Measurements from ENCODE around the gene EVI2A. TPM values are rescaled to one million over a fixed set of nuclear protein-coding genes. Genes with fewer than 3 reads are reported as not detected.

Gene EVI2A
- total and polyA plus RNA-seq, 2 donors (not counting 1 experiment from before 2014, with no cell fraction given): 0.77 to 22.8 TPM

DNA sequence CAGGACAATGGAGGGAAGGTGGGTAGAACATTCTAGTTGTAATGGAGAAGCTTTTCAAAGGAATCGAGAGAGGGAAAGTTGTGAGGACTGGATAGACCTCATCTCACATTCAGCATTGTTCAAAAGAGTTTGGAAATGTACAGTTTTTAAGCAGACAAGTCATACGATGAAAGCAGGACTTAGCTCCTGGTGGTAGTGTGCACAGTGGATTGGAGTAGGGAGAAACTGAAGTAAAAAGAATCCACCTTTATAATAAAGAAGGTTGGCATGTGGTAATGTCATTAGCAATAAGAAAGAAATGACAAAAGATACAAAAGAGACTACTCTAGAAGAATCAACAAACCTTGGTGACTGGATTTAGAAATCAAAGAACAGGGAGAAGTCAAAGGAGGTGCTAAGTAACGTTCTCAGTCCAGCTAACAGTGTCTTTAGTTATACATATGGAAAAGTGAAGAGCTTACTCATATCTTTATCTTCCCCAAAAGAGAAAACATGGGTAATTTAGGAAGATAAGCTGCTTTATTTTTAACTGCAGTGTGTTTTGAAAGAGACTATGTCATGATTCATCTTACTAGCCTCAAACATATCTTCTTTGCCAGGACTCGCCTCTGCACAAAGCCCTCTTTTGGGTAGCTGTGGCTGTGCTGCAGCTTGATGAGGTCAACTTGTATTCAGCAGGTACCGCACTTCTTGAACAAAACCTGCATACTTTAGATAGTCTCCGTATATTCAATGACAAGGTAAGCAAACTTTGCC lies 18.7 kb upstream of the EVI2A start:
- Histone ChIP-seq H3K36me3 (ENCODE audit: control insufficient read depth, insufficient read depth, low read length) (peaks cover 2% of the 10 kb centered on the region), H3K27me3 (ENCODE audit: control insufficient read depth, insufficient read depth, low read length) (no peaks in the 10 kb centered on the region), H3K4me2 (ENCODE audit: extremely low read depth, insufficient read depth, low read length) (peak overlapping the region; percentile 27), H2AFZ (ENCODE audit: low read length) (no peak overlapping the region), H3K9ac (ENCODE audit: insufficient read depth, low read length) (no peak overlapping the region), H3K79me2 (ENCODE audit: control insufficient read depth, insufficient read depth, low read length) (no peaks in the 10 kb centered on the region), H3K9me3 (ENCODE audit: control insufficient read depth, insufficient read depth, low read depth, low read length) (no peaks in the 10 kb centered on the region), H4K20me1 (ENCODE audit: control insufficient read depth, extremely low read depth, insufficient read depth, low read length) (no peaks in the 10 kb centered on the region), H3K4me3 (replicated peaks in 1 of 4; ENCODE audit: control extremely low read depth in 1 of 4, insufficient read depth in 1 of 4, low read depth in 3 of 4, low read length in 4 of 4) (no peak overlapping the region), H3K27ac (ENCODE audit: insufficient read depth, low read length) (no peak overlapping the region), H3K4me1 (ENCODE audit: control insufficient read depth, extremely low read depth, insufficient read depth, low read length) (peaks cover 8% of the 10 kb centered on the region)
- peak; percentile 79 to 93 for DNase-seq (ENCODE audit: low read depth in 2 of 2)
- TF ChIP-seq EZH2 (IDR thresholded peaks at IDR 0.05; ENCODE audit: low read length, missing control alignments): no peak
- TF ChIP-seq, protein P1, sequence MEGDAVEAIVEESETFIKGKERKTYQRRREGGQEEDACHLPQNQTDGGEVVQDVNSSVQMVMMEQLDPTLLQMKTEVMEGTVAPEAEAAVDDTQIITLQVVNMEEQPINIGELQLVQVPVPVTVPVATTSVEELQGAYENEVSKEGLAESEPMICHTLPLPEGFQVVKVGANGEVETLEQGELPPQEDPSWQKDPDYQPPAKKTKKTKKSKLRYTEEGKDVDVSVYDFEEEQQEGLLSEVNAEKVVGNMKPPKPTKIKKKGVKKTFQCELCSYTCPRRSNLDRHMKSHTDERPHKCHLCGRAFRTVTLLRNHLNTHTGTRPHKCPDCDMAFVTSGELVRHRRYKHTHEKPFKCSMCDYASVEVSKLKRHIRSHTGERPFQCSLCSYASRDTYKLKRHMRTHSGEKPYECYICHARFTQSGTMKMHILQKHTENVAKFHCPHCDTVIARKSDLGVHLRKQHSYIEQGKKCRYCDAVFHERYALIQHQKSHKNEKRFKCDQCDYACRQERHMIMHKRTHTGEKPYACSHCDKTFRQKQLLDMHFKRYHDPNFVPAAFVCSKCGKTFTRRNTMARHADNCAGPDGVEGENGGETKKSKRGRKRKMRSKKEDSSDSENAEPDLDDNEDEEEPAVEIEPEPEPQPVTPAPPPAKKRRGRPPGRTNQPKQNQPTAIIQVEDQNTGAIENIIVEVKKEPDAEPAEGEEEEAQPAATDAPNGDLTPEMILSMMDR (conservative IDR thresholded peaks at IDR 0.05 in 1 of 2, IDR thresholded peaks at IDR 0.05 in 1 of 2; ENCODE audit: low read depth in 1 of 2, low read length in 2 of 2): no peak

DNA sequence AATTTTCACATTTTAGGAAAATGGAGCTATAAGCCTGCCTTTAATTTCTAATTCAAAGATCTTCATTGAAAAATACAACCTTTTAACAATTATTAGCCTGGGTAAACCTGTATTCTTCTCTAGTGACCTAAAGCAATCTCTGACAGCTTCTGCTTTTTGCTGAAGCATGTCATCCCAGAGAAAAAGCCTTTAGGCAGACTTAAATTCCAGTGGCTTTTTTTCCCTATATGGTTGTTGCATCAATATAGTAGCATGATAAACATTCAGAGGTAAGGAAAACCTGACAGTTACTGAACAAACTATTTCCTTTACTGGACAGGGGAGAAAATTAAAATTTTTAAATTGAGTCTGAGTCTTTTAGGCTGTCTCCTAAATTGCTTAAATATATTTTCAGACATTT lies 7.8 kb upstream of the EVI2A start:
- no peak overlapping the region for H3K4me3 ChIP-seq (replicated peaks in 1 of 4; ENCODE audit: control extremely low read depth in 1 of 4, insufficient read depth in 1 of 4, low read depth in 3 of 4, low read length in 4 of 4)
- no peaks in the 10 kb centered on the region for H3K79me2 ChIP-seq (ENCODE audit: control insufficient read depth, insufficient read depth, low read length)
- H3K27me3 ChIP-seq (ENCODE audit: control insufficient read depth, insufficient read depth, low read length): no peaks in the 10 kb centered on the region
- H3K4me2 ChIP-seq (ENCODE audit: extremely low read depth, insufficient read depth, low read length): no peak overlapping the region
- no peak overlapping the region for H3K9ac ChIP-seq (ENCODE audit: insufficient read depth, low read length)
- H3K4me1 ChIP-seq (ENCODE audit: control insufficient read depth, extremely low read depth, insufficient read depth, low read length): peaks cover 10% of the 10 kb centered on the region
- H3K27ac ChIP-seq (ENCODE audit: insufficient read depth, low read length): no peak overlapping the region
- H3K36me3 ChIP-seq (ENCODE audit: control insufficient read depth, insufficient read depth, low read length): peaks cover 2% of the 10 kb centered on the region
- H3K9me3 ChIP-seq (ENCODE audit: control insufficient read depth, insufficient read depth, low read depth, low read length): no peaks in the 10 kb centered on the region
- H4K20me1 ChIP-seq (ENCODE audit: control insufficient read depth, extremely low read depth, insufficient read depth, low read length): no peaks in the 10 kb centered on the region
- no peak for TF ChIP-seq EZH2 (IDR thresholded peaks at IDR 0.05; ENCODE audit: low read length, missing control alignments)
- TF ChIP-seq, protein P1 (conservative IDR thresholded peaks at IDR 0.05 in 1 of 2, IDR thresholded peaks at IDR 0.05 in 1 of 2; ENCODE audit: low read depth in 1 of 2, low read length in 2 of 2): no peak
- no peak for DNase-seq (ENCODE audit: low read depth in 2 of 2)
- no peak overlapping the region for H2AFZ ChIP-seq (ENCODE audit: low read length)

DNA sequence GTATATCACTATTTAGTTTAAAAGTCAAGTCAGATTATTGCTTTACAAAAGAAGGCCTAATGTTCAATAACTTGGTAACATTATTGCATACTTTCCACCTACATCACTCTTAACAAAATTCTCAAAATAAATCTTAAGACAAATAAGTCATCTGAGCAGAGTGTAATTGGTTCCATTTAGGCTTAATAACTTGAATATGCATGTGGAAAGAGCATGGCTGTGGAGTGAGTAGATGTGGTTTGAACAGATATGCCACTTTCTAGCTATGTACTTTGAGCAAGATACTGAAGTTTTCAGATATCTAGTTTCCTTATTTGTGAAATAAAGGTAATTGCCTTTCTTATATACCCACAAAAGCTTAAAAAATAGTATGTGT lies 6.7 kb upstream of the EVI2A start:
- peaks cover 10% of the 10 kb centered on the region for H3K4me1 ChIP-seq (ENCODE audit: control insufficient read depth, extremely low read depth, insufficient read depth, low read length)
- H3K9ac ChIP-seq (ENCODE audit: insufficient read depth, low read length): no peak overlapping the region
- peak overlapping the region; percentile 33 for H3K27ac ChIP-seq (ENCODE audit: insufficient read depth, low read length)
- H2AFZ ChIP-seq (ENCODE audit: low read length): no peak overlapping the region
- H3K4me3 ChIP-seq (replicated peaks in 1 of 4; ENCODE audit: control extremely low read depth in 1 of 4, insufficient read depth in 1 of 4, low read depth in 3 of 4, low read length in 4 of 4): no peak overlapping the region
- H3K9me3 ChIP-seq (ENCODE audit: control insufficient read depth, insufficient read depth, low read depth, low read length): no peaks in the 10 kb centered on the region
- no peaks in the 10 kb centered on the region for H3K27me3 ChIP-seq (ENCODE audit: control insufficient read depth, insufficient read depth, low read length)
- peak; percentile 48 to 76 for DNase-seq (ENCODE audit: low read depth in 2 of 2)
- no peaks in the 10 kb centered on the region for H3K79me2 ChIP-seq (ENCODE audit: control insufficient read depth, insufficient read depth, low read length)
- no peak overlapping the region for H3K4me2 ChIP-seq (ENCODE audit: extremely low read depth, insufficient read depth, low read length)
- TF ChIP-seq, protein P1 (conservative IDR thresholded peaks at IDR 0.05 in 1 of 2, IDR thresholded peaks at IDR 0.05 in 1 of 2; ENCODE audit: low read depth in 1 of 2, low read length in 2 of 2): no peak
- no peak for TF ChIP-seq EZH2 (IDR thresholded peaks at IDR 0.05; ENCODE audit: low read length, missing control alignments)
- peaks cover 2% of the 10 kb centered on the region for H3K36me3 ChIP-seq (ENCODE audit: control insufficient read depth, insufficient read depth, low read length)
- no peaks in the 10 kb centered on the region for H4K20me1 ChIP-seq (ENCODE audit: control insufficient read depth, extremely low read depth, insufficient read depth, low read length)

All from fibroblast of lung (primary cell).